GM18519 (cell line): ENCODE results near the gene GMPS.
"Not testable (repeated sequence)": the region's sequence is repeated elsewhere in the genome, so short reads cannot be mapped to it uniquely, and the experiment has no call there.

ENCODE experiments used
- ATAC-seq: cut with Tn5 transposase; IDR thresholded peaks from one replicate; pipeline ENCODE4 v1.9.1; 2021; ENCODE audit warnings: mild to moderate bottlenecking, moderate library complexity; ENCODE audit not compliant: unreplicated experiment, low FRiP score

Gene GMPS

DNA sequence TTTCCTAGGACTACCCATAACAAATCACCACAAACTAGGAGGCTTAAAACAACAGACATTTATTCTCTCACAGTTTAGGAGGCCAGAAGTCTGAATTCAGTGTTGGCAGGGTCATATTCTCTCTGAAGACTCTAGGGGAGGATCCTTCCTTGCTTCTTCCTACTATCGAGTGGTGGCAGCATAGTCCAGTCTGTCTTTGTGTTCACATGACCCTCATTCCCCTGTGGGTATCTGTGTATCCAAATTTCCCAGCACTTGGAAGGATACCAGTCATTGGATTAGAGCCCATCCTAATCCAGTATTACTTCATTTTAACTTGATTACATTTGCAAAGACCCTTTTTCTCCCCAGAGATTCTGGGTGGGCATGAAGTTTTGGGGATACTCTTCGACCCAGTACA is 63.8 kb downstream of the GMPS start:
- no peak for ATAC-seq

DNA sequence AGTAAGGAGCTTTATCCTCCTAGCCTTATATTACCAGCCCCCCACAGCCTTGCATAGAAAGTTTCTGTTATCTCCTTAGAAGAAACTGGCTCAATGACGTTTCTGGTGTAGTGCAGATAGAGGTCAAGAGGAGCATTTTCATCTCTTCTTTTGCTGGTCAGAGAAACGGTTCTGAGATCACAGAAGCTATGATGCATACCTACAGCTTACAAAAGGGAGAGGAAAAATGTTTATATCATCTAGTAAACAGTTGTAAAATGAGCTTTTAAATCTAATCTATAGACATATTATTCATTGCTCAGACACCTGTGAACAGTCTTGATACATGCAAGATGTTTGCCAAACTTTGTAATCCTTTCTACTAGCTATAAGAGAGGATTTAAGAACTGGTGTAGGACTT is 68.0 kb downstream of the GMPS start:
- ATAC-seq = no peak

DNA sequence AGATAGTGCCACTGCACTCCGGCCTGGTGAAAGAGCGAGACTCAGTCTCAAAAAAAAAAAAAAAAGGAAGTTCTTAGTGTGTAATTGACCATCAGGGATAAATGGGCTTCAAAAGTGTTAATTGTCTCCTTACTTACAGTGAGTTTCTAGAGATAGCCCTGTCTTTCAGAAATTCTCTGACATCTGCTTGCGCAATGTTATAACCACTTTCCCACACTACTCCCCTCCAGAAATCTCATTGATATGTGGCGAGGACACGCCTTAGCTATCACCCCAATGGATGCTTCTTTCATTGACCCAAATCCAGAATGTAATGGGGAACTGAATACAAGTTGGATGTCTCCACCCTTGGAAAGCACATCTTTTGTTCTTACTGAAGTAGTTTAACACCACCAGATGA is 70.9 kb downstream of the GMPS start:
- no peak for ATAC-seq

- no peak for ATAC-seq
These were observed 73.6 kb downstream of the GMPS start for GRCh38 chr3:155944081-155944480.

- ATAC-seq = no peak
These were observed 75.7 kb downstream of the GMPS start for GRCh38 chr3:155946178-155946577.

DNA sequence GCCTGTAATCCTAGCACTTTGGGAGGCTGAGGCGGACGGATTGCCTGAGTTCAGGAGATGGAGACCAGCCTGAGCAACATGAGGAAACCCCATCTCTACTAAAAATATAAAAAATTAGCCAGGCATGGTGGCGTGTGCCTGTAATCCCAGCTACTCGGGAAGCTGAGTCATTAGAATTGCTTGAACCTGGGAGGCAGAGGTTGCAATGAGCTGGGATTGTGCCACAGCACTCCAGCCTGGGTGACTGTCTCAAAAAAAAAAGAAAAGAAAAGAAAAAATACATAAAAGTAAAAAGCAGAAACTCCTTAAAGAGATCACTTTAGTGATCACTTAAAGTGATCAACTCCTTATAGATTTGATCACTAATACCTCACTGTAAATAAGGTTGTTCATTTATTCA is 78.0 kb downstream of the GMPS start:
- ATAC-seq = no peak

DNA sequence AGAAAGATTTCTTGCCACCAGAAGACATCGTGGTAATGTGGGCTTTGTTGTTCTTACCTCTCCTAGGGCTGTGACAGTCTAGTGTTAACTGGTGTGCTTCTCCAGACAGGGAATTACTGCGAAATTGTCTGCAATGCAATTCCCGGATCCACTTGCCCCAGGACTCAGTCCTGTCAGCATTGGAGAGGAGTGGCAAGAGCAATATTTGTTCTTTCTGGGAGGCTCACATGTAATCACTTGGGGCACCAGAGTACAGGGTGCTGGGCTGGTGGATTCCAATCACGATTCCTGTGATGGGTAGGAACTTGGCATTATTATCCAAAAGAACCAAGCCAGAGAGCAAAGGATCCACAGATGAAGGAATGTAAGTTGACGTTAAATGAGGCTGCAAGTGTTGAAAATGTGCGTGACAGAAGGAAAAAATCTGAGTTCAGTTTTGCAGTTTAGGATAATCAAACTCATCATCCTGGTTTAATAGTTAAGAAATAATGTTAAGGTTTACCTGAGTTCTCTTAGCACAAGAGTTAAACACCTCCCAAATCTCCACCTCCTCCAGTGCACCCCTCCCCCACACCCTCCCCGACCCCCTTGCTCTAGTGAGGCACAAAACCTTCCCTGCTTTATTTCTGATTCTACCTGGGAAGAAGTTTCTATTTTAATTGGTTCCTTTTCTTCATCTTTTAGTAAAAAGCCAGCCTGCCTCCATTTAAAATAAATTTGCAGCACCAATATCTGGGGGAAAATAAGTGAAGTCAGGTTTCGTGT is 79.2 kb downstream of the GMPS start:
- ATAC-seq = no peak

DNA sequence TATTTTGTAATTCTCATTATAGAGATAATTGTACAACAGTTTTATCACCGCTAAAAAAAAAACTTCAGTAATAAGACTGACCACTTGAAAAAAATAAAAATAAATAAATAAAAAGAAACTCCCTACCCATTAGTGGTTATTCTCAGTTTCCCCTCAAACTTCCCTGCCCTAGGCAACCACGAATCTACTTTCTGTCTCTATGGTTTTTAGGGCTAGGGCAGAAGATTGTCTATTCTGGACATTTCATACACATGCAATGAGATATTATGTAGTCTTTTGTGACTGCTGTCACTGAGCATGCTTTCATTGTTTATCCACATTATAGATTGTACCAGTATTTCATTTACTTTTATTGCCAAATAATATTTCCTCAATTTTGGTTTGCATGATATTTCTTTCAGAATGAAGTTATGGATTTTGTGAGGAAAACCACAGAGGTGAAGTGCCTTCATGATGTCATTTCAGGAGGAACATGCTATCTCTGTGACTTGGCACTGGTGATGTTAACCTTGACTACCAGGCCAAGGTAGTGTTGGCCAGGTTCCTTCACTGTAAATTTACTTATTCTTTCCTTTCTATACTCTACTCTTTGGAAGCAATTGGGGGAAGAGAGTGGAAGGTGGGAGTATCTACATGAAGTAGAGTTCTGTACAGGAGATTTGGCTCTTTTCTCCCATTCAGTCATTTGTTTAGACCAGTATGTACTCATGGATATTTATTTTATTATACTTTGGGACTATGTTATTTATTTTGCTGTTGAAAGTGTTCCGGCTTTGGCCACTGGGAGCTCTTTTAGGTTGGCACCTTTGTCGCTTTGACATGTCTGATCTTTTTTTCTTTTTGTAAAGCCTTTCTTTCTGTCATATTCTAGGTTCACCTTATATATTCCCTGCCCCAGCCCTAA is 86.3 kb downstream of the GMPS start:
- ATAC-seq = no peak

GRCh38 chr3:155957412-155957880 is 87.0 kb downstream of the GMPS start:
- no peak for ATAC-seq

GRCh38 chr3:155958676-155959075 is 88.2 kb downstream of the GMPS start:
- no peak for ATAC-seq

DNA sequence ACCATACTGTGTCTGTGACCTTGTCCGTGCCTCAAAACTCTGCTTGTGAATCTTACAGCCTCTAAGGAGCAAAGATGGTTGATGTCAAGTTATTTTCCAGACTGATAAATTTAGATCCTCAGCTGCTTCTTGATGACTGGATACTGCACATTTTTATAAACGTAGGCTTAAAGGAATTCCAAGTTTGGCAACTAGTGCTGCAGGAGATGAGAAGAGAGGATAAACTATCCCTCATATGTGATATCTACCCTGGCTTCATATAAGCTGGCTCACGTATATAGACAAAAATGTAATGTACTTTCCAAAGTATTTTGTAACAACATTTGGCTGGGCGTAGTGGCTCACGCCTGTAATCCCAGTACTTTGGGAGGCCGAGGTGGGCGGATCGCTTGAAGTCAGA is 89.6 kb downstream of the GMPS start:
- no peak for ATAC-seq

DNA sequence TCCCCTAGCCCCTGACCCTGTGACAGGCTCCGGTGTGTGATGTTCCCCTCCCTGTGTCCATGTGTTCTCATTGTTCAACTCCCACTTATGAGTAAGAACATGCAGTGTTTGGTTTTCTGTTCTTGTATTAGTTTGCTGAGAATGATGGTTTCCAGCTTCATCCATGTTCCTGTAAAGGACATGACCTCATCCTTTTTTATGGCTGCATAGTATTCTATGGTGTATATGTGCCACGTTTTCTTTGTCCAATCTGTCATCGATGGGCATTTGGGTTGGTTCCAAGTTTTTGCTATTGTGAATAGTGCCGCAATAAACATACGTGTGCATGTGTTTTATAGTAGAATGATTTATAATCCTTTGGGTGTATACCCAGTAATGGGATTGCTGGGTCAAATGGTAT is 90.6 kb downstream of the GMPS start:
- not testable (repeated sequence) for ATAC-seq

DNA sequence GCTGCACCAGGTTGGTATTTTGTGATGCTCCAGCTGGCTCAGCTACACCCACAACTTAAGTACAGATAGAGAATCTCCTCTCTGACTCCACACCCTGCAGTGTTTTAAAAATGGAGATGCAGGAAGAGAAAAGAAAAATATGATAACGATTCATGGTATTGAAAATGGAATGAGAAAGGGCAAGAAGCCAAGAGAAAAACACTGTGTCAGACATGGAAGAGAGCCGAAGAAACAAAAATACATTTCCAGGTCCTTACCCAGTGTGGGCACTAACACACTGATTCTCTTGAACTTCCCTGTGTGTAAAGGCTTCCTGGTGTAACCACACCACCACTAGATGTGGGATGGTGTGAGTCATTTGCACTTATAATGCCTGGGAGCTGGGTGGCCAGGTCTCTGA is 93.1 kb downstream of the GMPS start:
- no peak for ATAC-seq

DNA sequence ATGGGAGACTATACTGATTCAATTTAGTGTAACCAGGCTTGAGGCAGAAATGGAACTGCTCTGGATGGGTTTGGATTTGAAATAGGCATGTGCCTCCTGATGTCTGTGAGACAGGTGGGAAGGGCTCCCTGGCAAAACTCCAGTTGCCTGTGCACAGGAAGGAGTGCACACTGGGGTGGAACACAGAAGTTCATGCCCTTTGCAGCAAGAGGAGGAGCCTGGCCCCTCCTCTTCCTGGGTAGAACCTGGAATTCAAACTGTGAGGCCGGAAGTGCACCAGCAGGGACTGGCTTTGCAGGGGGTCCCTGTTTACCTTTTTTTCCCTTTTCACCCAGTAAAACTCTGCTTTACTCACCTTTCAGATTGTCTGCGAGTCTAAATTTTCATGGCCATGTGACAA is 99.9 kb downstream of the GMPS start:
- no peak for ATAC-seq

DNA sequence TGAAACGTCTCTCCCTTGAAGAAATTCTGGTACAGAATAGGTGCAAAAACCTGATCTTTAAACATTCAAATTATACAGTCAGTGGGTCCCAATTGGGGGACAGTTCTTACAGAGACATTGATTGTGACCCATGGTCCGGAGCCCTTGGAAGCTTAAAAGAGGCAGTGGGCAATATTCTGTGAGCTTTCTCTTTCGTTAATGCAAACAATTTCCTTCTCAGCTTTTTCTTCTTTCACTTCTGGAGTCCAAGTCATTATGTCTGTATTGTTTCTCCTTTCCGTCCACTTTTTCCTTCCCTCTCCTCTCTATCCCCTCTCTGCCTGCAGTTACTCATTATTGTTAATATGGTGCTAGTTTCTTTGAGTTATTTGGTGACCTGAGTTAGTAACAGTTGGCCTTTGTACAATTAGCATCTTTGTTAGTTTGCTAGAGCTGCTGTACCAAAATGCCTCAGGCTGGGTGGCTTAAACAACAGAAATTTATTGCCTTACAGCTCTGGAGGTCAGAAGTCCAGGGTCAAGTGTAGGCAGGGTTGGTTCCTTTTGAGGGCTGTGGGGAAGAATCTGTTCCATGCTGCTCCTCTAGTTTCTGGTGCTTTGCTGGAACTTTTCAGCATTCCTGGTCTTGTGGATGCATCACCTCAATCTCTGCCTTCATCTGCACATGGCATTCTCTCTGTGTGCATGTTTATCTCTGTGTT is 102.6 kb downstream of the GMPS start:
- peak; percentile 37 for ATAC-seq

GRCh38 chr3:155978324-155978723 is 107.9 kb downstream of the GMPS start:
- ATAC-seq = no peak

GRCh38 chr3:155979746-155980145 is 109.3 kb downstream of the GMPS start:
- ATAC-seq = no peak

- no peak for ATAC-seq
These were observed 111.2 kb downstream of the GMPS start for GRCh38 chr3:155981669-155982068.

GRCh38 chr3:155983834-155984474 is 113.5 kb downstream of the GMPS start:
- no peak for ATAC-seq

DNA sequence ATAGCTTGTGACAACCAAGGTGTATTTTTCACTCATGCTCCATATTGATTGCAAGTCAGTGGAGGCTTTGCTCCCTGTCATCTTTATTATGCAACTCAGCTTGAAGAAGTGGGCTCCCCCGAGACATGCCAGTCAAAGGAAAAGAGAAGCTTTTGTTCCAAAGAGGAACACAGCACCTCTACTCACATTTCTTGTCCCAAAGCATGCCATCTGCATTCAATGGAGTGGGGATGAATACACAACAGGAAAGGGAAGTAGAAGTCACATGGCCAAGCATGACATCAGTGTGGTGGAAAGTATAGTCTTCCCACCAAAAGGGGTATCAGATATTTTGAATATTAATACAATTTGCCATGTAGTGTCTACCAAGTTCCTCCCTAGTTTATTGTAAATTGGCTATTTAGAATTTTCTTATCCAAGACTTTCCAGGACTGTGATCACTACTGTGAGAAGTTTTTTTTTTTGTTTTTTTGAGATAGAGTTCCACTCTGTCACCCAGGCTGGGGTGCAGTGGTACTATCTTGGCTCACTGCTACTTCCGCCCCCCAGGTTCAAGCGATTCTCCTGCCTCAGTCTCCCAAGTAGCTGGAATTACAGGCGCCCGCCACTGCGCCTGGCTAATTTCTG is 114.5 kb downstream of the GMPS start:
- no peak for ATAC-seq
